ENCODE measurements around the gene SLC27A3. TPM values are rescaled to one million over a fixed set of nuclear protein-coding genes. Genes with fewer than 3 reads are reported as not detected.
A peak's percentile ranks its signal among the peaks of the same experiment; 100 is the strongest.

The SLC27A3 gene
- total and polyA plus RNA-seq, 9 of the 15 experiments (the other 6 are each of a cell fraction or from before 2014, with no cell fraction given): 0.57 to 5.2 (median 2.8) TPM

GRCh38 chr1:153778824-153779519 is 3.8 kb downstream of the SLC27A3 start (continued):
- TF ChIP-seq KDM1A (IDR thresholded peaks at IDR 0.05) (peak; percentile 94 to 95), IRF1 (CRISPR knock-in tag; IDR thresholded peaks at IDR 0.05; ENCODE audit: borderline replicate concordance) (no peak), TCFL5 (CRISPR knock-in tag; conservative IDR thresholded peaks at IDR 0.05) (no peak), ATF1 (CRISPR knock-in tag; IDR thresholded peaks at IDR 0.05) (no peak), ATF1 (tag; IDR thresholded peaks at IDR 0.05) (no peak), HDAC2 (IDR thresholded peaks at IDR 0.05) (peak; percentile 65; the same call in 1 of the 2 replicates), NFE2 (IDR thresholded peaks at IDR 0.05; ENCODE audit: low read depth) (no peak), ZBTB40 (IDR thresholded peaks at IDR 0.05) (no peak), ZBTB40 (CRISPR knock-in tag; IDR thresholded peaks at IDR 0.05) (no peak), HMGN3 (IDR thresholded peaks at IDR 0.05; ENCODE audit: borderline replicate concordance, extremely low read depth, insufficient read length, low read depth, low read length) (no peak), PTRF (tag; IDR thresholded peaks at IDR 0.05) (no peak), ELF2 (CRISPR knock-in tag; IDR thresholded peaks at IDR 0.05) (no peak)
- TF ChIP-seq, protein P1, sequence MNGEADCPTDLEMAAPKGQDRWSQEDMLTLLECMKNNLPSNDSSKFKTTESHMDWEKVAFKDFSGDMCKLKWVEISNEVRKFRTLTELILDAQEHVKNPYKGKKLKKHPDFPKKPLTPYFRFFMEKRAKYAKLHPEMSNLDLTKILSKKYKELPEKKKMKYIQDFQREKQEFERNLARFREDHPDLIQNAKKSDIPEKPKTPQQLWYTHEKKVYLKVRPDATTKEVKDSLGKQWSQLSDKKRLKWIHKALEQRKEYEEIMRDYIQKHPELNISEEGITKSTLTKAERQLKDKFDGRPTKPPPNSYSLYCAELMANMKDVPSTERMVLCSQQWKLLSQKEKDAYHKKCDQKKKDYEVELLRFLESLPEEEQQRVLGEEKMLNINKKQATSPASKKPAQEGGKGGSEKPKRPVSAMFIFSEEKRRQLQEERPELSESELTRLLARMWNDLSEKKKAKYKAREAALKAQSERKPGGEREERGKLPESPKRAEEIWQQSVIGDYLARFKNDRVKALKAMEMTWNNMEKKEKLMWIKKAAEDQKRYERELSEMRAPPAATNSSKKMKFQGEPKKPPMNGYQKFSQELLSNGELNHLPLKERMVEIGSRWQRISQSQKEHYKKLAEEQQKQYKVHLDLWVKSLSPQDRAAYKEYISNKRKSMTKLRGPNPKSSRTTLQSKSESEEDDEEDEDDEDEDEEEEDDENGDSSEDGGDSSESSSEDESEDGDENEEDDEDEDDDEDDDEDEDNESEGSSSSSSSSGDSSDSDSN (IDR thresholded peaks at IDR 0.05; ENCODE audit: borderline replicate concordance in 1 of 2, low read depth in 2 of 2, low read length in 2 of 2): no peak
- TF ChIP-seq, protein P2, sequence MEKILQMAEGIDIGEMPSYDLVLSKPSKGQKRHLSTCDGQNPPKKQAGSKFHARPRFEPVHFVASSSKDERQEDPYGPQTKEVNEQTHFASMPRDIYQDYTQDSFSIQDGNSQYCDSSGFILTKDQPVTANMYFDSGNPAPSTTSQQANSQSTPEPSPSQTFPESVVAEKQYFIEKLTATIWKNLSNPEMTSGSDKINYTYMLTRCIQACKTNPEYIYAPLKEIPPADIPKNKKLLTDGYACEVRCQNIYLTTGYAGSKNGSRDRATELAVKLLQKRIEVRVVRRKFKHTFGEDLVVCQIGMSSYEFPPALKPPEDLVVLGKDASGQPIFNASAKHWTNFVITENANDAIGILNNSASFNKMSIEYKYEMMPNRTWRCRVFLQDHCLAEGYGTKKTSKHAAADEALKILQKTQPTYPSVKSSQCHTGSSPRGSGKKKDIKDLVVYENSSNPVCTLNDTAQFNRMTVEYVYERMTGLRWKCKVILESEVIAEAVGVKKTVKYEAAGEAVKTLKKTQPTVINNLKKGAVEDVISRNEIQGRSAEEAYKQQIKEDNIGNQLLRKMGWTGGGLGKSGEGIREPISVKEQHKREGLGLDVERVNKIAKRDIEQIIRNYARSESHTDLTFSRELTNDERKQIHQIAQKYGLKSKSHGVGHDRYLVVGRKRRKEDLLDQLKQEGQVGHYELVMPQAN (IDR thresholded peaks at IDR 0.05; ENCODE audit: borderline replicate concordance): no peak

Measured in K562 (cell line).